ENCODE measurements around the gene SPOCK1.

DNA sequence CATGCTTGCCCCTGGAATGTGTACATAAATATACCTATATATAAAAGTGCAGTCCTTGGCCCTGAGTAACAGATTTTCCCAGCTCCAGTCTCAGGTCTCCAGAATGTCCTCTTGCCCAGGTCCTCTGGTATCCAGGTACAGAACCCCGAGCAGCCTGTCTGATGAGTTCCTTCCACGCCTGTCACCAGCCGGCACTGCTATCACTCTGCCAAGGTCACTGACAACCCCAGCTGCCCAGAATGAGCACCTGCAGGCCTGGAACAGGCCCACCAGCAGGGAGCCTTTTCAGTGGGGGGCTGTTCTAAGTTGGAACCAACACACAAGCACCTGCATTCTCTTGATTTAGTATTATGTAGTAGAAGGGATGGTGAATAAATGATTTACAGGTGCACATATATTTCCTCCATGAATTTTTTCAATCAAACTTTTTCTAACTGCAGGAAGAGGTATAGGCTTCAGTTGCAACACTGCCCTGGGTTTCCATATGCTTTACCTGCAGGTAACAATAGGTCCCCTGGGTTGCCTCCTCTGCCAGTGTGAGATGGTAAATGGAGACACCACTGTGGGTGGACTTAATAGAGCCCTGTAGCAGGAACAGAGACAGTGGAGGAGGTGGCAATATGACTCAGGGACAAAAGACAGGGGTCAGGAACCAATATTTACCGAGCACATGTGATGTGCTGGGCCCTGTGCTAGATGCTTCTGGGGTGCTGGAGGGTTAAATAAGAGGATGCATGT, 291.9 kb downstream of the SPOCK1 start:
- TF ChIP-seq, protein P1, sequence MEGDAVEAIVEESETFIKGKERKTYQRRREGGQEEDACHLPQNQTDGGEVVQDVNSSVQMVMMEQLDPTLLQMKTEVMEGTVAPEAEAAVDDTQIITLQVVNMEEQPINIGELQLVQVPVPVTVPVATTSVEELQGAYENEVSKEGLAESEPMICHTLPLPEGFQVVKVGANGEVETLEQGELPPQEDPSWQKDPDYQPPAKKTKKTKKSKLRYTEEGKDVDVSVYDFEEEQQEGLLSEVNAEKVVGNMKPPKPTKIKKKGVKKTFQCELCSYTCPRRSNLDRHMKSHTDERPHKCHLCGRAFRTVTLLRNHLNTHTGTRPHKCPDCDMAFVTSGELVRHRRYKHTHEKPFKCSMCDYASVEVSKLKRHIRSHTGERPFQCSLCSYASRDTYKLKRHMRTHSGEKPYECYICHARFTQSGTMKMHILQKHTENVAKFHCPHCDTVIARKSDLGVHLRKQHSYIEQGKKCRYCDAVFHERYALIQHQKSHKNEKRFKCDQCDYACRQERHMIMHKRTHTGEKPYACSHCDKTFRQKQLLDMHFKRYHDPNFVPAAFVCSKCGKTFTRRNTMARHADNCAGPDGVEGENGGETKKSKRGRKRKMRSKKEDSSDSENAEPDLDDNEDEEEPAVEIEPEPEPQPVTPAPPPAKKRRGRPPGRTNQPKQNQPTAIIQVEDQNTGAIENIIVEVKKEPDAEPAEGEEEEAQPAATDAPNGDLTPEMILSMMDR (conservative IDR thresholded peaks at IDR 0.05), result no peak
- no peak for TF ChIP-seq EZH2 (IDR thresholded peaks at IDR 0.05; ENCODE audit: low read depth)

All from PC-9 (cell line).